ENCODE measurements around the gene SPTLC1. TPM values are rescaled to one million over a fixed set of nuclear protein-coding genes. Genes with fewer than 3 reads are reported as not detected.

SPTLC1 gene
- total RNA-seq, 4 donors from 2014 or later, result 53.6 to 94.6 (median 68.1) TPM

DNA sequence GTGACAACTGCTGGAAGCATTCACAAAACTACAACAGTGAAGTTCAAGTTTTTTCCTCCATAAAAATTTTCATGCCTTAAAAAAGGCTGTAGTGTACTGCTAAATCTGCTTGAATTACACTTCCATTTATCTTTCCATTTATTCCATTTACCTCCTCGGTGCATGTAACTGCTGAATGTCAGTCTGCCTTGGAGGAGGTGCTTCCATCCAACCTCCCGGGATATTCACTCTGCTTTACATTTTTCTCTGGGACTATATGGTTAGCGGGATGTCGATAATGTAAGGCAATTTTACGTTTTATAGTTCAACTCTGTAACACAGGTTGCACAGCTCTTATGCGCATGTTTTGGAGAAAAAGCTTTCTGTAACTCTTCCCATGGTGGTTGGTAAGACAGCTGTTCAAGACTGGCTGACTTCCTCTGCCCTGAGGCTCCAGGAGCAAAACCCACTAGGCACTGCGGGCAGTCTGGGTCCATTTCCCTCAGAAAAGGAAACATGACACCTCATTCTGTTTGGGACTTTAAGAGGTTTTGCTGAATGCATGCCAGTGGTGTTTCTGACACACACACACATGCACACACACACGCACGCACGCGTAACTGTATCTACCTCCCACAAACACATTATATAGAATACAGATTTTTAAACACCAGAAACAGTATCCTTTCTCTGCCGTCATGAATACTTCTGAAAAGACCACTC lies 66.1 kb downstream of the SPTLC1 start:
- H3K4me3 ChIP-seq, result no peak overlapping the region
- H3K9me3 ChIP-seq, result no peaks in the 10 kb centered on the region
- H3K36me3 ChIP-seq, result peaks cover 0 to 58% (median 0%) of the 10 kb centered on the region in 3 donors
- TF ChIP-seq POLR2A (IDR thresholded peaks at IDR 0.05), result no peak
- H3K27me3 ChIP-seq, result no peaks in the 10 kb centered on the region
- H3K27ac ChIP-seq, result no peak overlapping the region
- DNase-seq, result no peak
- no peaks in the 10 kb centered on the region for H3K4me1 ChIP-seq

DNA sequence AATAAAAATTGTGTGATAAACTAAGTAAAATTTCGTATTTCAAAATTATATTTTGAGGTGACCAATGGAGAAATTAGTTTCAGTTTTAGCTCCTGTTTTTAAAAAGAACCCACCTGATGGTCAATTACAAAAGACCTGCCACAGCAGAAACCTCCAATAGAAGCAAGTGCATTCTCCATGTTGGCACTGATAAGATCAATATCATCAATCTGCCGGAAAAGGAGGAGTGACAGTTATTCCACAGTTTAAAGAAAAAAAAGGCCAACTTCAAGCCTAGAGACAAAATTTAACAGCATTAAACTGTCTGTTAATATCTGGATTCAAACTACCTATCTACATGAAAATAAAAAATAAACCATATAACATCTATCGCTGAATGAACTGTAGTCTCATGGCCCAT lies 67.7 kb downstream of the SPTLC1 start:
- Histone ChIP-seq H3K4me1 (no peaks in the 10 kb centered on the region), H3K27ac (no peak overlapping the region), H3K4me3 (no peak overlapping the region), H3K36me3 (peaks cover 0 to 62% (median 1%) of the 10 kb centered on the region in 3 donors), H3K27me3 (no peaks in the 10 kb centered on the region), H3K9me3 (no peaks in the 10 kb centered on the region)
- TF ChIP-seq, protein P1, sequence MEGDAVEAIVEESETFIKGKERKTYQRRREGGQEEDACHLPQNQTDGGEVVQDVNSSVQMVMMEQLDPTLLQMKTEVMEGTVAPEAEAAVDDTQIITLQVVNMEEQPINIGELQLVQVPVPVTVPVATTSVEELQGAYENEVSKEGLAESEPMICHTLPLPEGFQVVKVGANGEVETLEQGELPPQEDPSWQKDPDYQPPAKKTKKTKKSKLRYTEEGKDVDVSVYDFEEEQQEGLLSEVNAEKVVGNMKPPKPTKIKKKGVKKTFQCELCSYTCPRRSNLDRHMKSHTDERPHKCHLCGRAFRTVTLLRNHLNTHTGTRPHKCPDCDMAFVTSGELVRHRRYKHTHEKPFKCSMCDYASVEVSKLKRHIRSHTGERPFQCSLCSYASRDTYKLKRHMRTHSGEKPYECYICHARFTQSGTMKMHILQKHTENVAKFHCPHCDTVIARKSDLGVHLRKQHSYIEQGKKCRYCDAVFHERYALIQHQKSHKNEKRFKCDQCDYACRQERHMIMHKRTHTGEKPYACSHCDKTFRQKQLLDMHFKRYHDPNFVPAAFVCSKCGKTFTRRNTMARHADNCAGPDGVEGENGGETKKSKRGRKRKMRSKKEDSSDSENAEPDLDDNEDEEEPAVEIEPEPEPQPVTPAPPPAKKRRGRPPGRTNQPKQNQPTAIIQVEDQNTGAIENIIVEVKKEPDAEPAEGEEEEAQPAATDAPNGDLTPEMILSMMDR (IDR thresholded peaks at IDR 0.05), result no peak
- no peak for TF ChIP-seq POLR2A (IDR thresholded peaks at IDR 0.05)
- no peak for DNase-seq

DNA sequence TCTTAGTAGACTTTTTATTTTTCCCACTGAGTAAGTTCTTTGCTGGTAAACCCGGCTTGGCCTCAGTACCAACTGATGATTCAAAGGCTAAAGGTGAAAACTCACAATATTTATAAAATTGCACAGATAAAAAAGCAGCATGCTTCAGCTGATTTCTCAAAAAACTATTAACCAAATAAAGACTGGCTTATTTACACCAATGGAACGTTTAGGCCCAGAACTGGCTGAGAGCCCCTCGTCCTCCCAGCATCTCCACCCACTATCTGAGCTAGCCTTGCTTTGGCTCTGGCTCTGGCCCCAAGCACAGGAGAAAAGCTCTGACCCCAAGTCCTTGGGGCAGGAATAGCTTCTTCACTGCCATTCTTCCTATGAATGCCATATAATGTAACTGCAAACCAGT lies 68.5 kb downstream of the SPTLC1 start:
- Histone ChIP-seq H3K27ac (no peak overlapping the region), H3K27me3 (no peaks in the 10 kb centered on the region), H3K9me3 (peaks cover 0 to 7% (median 0%) of the 10 kb centered on the region in 4 donors), H3K36me3 (peaks cover 0 to 71% (median 2%) of the 10 kb centered on the region in 3 donors), H3K4me3 (no peak overlapping the region), H3K4me1 (no peaks in the 10 kb centered on the region)
- DNase-seq, result no peak
- no peak for TF ChIP-seq POLR2A (IDR thresholded peaks at IDR 0.05)

DNA sequence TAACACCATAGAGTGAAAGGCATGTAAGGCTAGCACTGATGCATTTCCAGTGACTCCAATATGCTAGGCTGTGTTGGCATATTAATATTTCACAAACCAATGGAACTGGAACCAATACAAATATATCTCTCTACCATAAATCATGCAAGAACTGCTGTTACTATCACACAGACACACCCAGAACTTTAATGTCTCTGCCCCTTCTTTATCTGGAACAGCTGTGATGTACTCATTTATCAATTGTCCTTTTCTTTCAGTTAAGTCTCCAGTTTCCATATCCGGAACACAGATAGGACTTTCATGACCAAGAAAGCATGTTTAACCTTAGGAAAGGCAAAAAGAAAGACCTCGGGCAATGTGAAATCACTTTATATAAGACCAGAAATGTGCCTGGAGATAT lies 70.3 kb downstream of the SPTLC1 start:
- H3K36me3 ChIP-seq, result peaks cover 0 to 73% (median 2%) of the 10 kb centered on the region in 3 donors
- no peaks in the 10 kb centered on the region for H3K27me3 ChIP-seq
- H3K27ac ChIP-seq, result no peak overlapping the region
- peaks cover 0 to 10% (median 0%) of the 10 kb centered on the region in 4 donors for H3K9me3 ChIP-seq
- TF ChIP-seq POLR2A (IDR thresholded peaks at IDR 0.05), result no peak
- TF ChIP-seq, protein P1 (IDR thresholded peaks at IDR 0.05), result no peak
- DNase-seq, result no peak
- no peak overlapping the region for H3K4me3 ChIP-seq
- H3K4me1 ChIP-seq, result no peaks in the 10 kb centered on the region

DNA sequence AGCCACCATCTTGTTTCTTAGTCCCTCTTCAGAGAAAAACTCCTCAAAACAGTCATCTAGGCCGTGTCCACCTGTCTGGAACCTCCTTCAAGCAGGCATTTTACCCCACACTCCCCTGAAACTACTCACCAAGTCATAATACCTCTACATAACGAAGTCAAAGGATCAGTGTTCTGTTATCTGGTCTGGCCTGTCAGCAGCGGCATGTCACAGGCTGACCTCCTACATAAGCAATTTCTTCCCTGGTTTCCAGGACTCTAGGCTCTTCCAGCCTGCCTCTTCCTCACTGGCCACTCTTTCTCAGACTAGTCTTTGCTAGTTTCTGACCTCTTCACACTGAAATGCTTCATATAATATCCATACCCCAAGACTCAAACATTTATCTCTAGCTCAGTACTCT lies 72.2 kb downstream of the SPTLC1 start:
- Histone ChIP-seq H3K27ac (no peak overlapping the region), H3K4me1 (no peaks in the 10 kb centered on the region), H3K27me3 (no peaks in the 10 kb centered on the region), H3K9me3 (peaks cover 0 to 10% (median 0%) of the 10 kb centered on the region in 4 donors), H3K4me3 (no peak overlapping the region), H3K36me3 (peaks cover 0 to 69% (median 2%) of the 10 kb centered on the region in 3 donors)
- no peak for DNase-seq
- no peak for TF ChIP-seq POLR2A (IDR thresholded peaks at IDR 0.05)
- TF ChIP-seq, protein P1 (IDR thresholded peaks at IDR 0.05), result no peak

DNA sequence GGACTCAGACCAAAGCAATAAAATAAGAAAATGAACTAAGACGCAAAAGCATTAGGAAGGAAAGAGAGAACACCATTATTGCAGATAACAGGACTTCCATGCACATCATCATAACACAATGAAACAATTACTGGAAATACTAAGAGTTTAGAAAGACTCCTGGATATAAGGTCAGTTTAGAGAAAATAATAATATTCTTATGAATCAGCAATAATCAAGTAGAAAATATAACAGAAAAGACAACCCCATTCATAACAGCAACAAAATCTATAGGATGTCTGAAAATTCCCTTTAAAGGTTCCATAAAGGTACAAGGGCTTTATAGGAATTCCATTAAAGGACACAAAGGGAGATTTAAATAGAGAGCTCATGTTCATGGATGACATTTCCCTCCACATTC lies 73.0 kb downstream of the SPTLC1 start:
- Histone ChIP-seq H3K27ac (no peak overlapping the region), H3K9me3 (peaks cover 0 to 10% (median 0%) of the 10 kb centered on the region in 4 donors), H3K27me3 (no peaks in the 10 kb centered on the region), H3K4me1 (peaks cover 0 to 7% (median 0%) of the 10 kb centered on the region in 4 donors), H3K4me3 (no peak overlapping the region), H3K36me3 (peaks cover 0 to 72% (median 2%) of the 10 kb centered on the region in 3 donors)
- DNase-seq, result no peak
- no peak for TF ChIP-seq POLR2A (IDR thresholded peaks at IDR 0.05)
- TF ChIP-seq, protein P1 (IDR thresholded peaks at IDR 0.05), result no peak

Measured in Peyer's patch (tissue), 4 donors.